HUDEP-2 (cell line): ENCODE data around the gene MACROD2.
"Not testable (repeated sequence)": the region's sequence is repeated elsewhere in the genome, so short reads cannot be mapped to it uniquely, and the experiment has no call there.

Source experiments
- DNase-seq, 76 experiments: peaks; one replicate each; lab custom pipeline; 2025; ENCODE audit not compliant: unreplicated experiment in 76 of 76; lab: John Stamatoyannopoulos, UW

Gene MACROD2

GRCh38 chr20:15113144-15113773 is 1117.9 kb downstream of the MACROD2 start:
- no peak for DNase-seq

GRCh38 chr20:15119852-15120487 is 1124.7 kb downstream of the MACROD2 start:
- no peak for DNase-seq

- DNase-seq: no peak
Measured at GRCh38 chr20:15122613-15123012, 1127.3 kb downstream of the MACROD2 start.

- no peak for DNase-seq
Measured at GRCh38 chr20:15131176-15131575, 1135.9 kb downstream of the MACROD2 start.

GRCh38 chr20:15138548-15139126 is 1143.3 kb downstream of the MACROD2 start:
- no peak for DNase-seq

- no peak for DNase-seq
Measured at GRCh38 chr20:15139522-15139921, 1144.2 kb downstream of the MACROD2 start.

GRCh38 chr20:15140286-15140685 is 1145.0 kb downstream of the MACROD2 start:
- DNase-seq: no peak

- not testable (repeated sequence) for DNase-seq
Measured at GRCh38 chr20:15140940-15141339, 1145.6 kb downstream of the MACROD2 start.

GRCh38 chr20:15141861-15142260 is 1146.5 kb downstream of the MACROD2 start:
- no peak for DNase-seq

GRCh38 chr20:15143478-15143877 is 1148.2 kb downstream of the MACROD2 start:
- no peak for DNase-seq

GRCh38 chr20:15144916-15145315 is 1149.6 kb downstream of the MACROD2 start:
- no peak for DNase-seq

GRCh38 chr20:15146948-15147347 is 1151.6 kb downstream of the MACROD2 start:
- DNase-seq: no peak

- no peak for DNase-seq
Measured at GRCh38 chr20:15154070-15154469, 1158.8 kb downstream of the MACROD2 start.

GRCh38 chr20:15155848-15156401 is 1160.6 kb downstream of the MACROD2 start:
- DNase-seq: no peak

- no peak for DNase-seq
Measured at GRCh38 chr20:15158533-15158932, 1163.2 kb downstream of the MACROD2 start.

- DNase-seq: no peak
Measured at GRCh38 chr20:15162079-15162647, 1166.8 kb downstream of the MACROD2 start.

- no peak for DNase-seq
Measured at GRCh38 chr20:15163632-15164031, 1168.3 kb downstream of the MACROD2 start.

- DNase-seq: no peak
Measured at GRCh38 chr20:15164726-15165125, 1169.4 kb downstream of the MACROD2 start.

GRCh38 chr20:15166744-15167143 is 1171.4 kb downstream of the MACROD2 start:
- DNase-seq: no peak

- DNase-seq: no peak
Measured at GRCh38 chr20:15171016-15171415, 1175.7 kb downstream of the MACROD2 start.

- DNase-seq: no peak
Measured at GRCh38 chr20:15176929-15177328, 1181.6 kb downstream of the MACROD2 start.

GRCh38 chr20:15178581-15178980 is 1183.3 kb downstream of the MACROD2 start:
- no peak for DNase-seq
